ENCODE data around the gene ZC3H18.
"Not testable (repeated sequence)": the region's sequence is repeated elsewhere in the genome, so short reads cannot be mapped to it uniquely, and the experiment has no call there.

Gene ZC3H18

GRCh38 chr16:88605186-88606147, 35.3 kb downstream of the ZC3H18 start:
- peak overlapping the region in 1 of 2 experiments; percentile 10 for H3K4me3 ChIP-seq (ENCODE audit: low read depth in 1 of 2, low read length in 1 of 2)
- H3K4me1 ChIP-seq (ENCODE audit: control insufficient read depth in 1 of 2, insufficient read depth in 1 of 2, low read depth in 1 of 2, low read length in 1 of 2), result peaks cover 29 to 31% of the 10 kb centered on the region in 2 experiments
- no peaks in the 10 kb centered on the region for H3K27me3 ChIP-seq
- H3K36me3 ChIP-seq, result peaks cover 50% of the 10 kb centered on the region
- no peaks in the 10 kb centered on the region for H3K9me3 ChIP-seq
- peak overlapping the region; percentile 75 for H3K27ac ChIP-seq
- TF ChIP-seq CTCF (IDR thresholded peaks at IDR 0.05), result no peak

GRCh38 chr16:88606148-88606757, 36.0 kb downstream of the ZC3H18 start:
- TF ChIP-seq CTCF (IDR thresholded peaks at IDR 0.05), result no peak
- Histone ChIP-seq H3K27ac (peak overlapping the region; percentile 75), H3K36me3 (peaks cover 50% of the 10 kb centered on the region), H3K9me3 (no peaks in the 10 kb centered on the region), H3K4me3 (ENCODE audit: low read depth in 1 of 2, low read length in 1 of 2) (no peak overlapping the region), H3K27me3 (no peaks in the 10 kb centered on the region), H3K4me1 (ENCODE audit: control insufficient read depth in 1 of 2, insufficient read depth in 1 of 2, low read depth in 1 of 2, low read length in 1 of 2) (peaks cover 25 to 26% of the 10 kb centered on the region in 2 experiments)

GRCh38 chr16:88608076-88608475, 37.9 kb downstream of the ZC3H18 start:
- no peak overlapping the region for H3K4me3 ChIP-seq (ENCODE audit: low read depth in 1 of 2, low read length in 1 of 2)
- H3K27ac ChIP-seq, result no peak overlapping the region
- H3K4me1 ChIP-seq (ENCODE audit: control insufficient read depth in 1 of 2, insufficient read depth in 1 of 2, low read depth in 1 of 2, low read length in 1 of 2), result peaks cover 32 to 33% of the 10 kb centered on the region in 2 experiments
- no peaks in the 10 kb centered on the region for H3K27me3 ChIP-seq
- TF ChIP-seq CTCF (IDR thresholded peaks at IDR 0.05), result no peak
- H3K9me3 ChIP-seq, result no peaks in the 10 kb centered on the region
- H3K36me3 ChIP-seq, result peaks cover 46% of the 10 kb centered on the region

GRCh38 chr16:88609426-88609825, 39.2 kb downstream of the ZC3H18 start:
- not testable (repeated sequence) for H3K27me3 ChIP-seq; H3K9me3 ChIP-seq; H3K4me3 ChIP-seq (ENCODE audit: low read depth in 1 of 2, low read length in 1 of 2); H3K27ac ChIP-seq
- Histone ChIP-seq H3K4me1 (ENCODE audit: control insufficient read depth in 1 of 2, insufficient read depth in 1 of 2, low read depth in 1 of 2, low read length in 1 of 2) (peaks cover 39 to 44% of the 10 kb centered on the region in 2 experiments), H3K36me3 (peaks cover 53% of the 10 kb centered on the region)

- H3K4me3 ChIP-seq (ENCODE audit: low read depth in 1 of 2, low read length in 1 of 2), result no peak overlapping the region
- peaks cover 59% of the 10 kb centered on the region for H3K36me3 ChIP-seq
These were observed 39.9 kb downstream of the ZC3H18 start for GRCh38 chr16:88610080-88610479.

More at GRCh38 chr16:88610080-88610479, 39.9 kb downstream of the ZC3H18 start:
- peaks cover 33 to 38% of the 10 kb centered on the region in 2 experiments for H3K4me1 ChIP-seq (ENCODE audit: control insufficient read depth in 1 of 2, insufficient read depth in 1 of 2, low read depth in 1 of 2, low read length in 1 of 2)
- no peaks in the 10 kb centered on the region for H3K9me3 ChIP-seq
- no peaks in the 10 kb centered on the region for H3K27me3 ChIP-seq
- H3K27ac ChIP-seq, result no peak overlapping the region
- TF ChIP-seq CTCF (IDR thresholded peaks at IDR 0.05), result no peak
